HK-2 (cell line): ENCODE results near the gene CD96.
A peak's percentile ranks its signal among the peaks of the same experiment; 100 is the strongest.

Experiments
- DNase-seq: peaks from one replicate; pipeline ENCODE4 v3.0.0-alpha.2; 2018; ENCODE audit not compliant: unreplicated experiment

The CD96 gene

DNA sequence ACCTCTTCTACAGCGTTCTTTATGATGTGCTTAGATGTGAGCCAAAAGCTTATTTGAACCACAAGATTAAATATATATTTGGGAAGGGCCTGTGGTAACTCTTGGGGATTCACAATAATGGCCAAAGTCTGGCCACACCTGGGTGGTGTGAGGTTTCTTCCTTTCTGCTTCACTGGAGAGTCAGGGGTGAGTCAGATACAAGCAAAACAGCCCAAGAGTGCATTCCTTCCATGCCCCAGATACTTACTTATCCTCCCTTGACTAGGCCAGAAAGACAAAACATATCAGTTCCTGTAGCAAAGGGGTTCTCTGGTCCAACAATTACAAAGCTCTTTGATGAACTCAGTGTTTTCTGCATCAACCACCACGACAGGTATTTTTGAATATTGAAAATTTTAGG is 52.2 kb downstream of the CD96 start:
- peak; percentile 64 for DNase-seq

DNA sequence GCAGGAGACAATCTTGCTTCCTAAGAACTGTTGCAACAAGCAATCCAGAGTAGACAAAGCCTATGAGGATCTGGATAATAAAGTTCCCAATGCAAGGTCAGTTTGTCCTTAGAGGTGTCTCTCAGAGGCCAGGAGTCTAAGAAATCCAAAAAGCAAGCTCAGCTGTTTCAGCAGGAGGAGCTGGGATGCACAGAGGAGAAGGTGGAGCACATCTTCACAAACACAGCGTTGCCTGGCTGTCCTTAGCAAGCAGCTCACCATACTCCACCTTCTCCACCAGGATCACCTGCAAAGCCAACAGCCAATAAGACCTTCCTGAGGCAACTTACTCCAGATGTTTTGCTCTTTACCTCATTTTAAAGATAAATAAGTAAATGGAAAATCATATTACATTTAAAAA is 52.8 kb downstream of the CD96 start:
- DNase-seq, result no peak

DNA sequence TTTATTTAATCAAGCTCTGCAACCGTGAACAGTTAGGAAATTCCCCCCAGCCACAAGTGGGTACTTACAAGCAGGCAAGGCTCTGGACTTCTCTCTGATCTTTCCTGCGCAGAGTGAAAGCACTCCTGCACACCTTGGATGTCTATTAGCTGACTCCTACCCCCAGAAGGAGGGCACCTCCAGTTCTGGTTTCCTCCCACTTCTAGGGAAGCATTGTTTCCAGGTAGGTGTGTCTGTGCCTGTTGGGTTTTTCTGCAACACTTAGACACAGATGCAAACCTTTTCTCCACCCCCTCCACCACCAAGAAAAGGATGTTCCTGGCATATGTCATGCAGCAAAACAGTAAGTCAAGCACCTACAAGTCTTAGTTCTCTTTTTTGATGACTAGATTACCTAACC is 53.2 kb downstream of the CD96 start, which contains the start of gene ZBED2:
Gene ZBED2, minus strand, starts transcription at position 115 of the 400 bp plus-strand sequence. CDS start 1,145 bp downstream, outside the sequence.
- no peak for DNase-seq

DNA sequence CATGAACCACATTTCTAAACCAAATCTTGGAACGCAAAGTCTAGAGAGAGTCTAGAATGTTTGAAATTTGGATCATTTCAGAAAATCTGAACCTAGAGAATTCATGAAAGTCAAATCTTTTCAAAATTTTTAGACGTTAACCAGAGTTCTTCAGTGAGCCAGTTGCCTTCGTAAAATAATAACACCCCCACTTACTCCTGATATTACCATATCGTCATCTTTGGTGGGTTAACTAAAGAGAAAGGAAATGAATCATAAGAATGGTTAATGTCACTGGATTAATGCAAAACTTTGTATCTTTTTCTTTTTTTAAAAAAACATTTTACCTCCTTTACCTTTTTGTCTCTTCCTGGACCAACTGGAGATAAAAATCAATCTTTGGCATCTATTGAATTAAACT is 54.3 kb downstream of the CD96 start:
- no peak for DNase-seq

DNA sequence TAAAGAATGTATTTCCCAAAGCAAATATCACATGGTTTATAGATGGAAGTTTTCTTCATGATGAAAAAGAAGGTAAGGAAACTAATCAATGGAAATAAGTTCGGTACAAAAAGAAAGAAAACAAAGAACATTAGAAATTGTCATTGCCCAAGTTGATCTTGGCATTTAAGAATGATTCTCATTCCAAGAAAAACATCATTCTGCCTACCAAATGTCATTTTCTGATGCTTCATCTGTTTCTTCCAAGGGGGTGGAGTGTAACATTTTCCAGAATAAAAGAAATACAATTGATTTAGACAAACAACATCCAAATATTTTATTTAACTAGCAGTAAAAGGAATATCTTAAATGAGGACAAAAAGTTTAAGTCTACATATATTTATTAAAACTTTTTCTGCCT is 56.1 kb downstream of the CD96 start:
- no peak for DNase-seq

DNA sequence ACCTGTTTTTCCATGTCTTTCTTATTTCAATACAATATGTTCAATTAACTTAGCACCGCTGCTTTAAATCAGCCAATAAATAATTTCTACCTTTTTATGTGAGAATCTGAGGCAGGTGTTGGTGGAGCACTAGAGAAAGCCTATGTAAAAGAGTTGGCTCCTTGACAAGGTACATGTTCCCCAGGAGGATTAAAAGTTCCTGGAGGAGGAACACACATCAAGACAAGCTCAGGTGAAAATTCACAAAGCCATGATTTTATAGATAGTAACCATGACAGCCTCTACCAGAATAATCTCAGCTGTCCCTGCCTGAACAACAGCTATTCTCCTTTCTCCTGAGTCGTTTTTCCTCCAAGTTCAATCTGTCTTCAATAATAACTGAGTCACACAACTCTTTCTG is 56.6 kb downstream of the CD96 start:
- DNase-seq, result no peak

DNA sequence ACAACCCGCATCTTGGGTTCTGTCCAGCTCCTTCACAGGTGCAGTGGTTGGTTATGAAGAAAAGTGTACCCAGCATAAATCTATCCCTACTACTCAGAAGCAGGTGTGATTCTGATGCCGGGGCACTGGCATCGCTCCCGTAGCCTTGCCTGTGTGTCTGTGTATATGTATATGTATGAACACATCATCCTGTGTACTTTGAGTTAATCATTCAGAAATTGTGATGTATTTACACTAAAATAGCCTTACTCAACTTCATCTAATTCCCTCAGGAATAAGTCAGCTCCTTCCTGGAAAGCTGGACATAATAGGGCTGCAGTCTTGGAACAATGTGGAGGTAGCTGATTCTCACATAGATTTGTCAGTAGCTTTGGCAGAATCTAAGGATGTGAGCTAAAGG is 59.8 kb downstream of the CD96 start:
- DNase-seq, result no peak

DNA sequence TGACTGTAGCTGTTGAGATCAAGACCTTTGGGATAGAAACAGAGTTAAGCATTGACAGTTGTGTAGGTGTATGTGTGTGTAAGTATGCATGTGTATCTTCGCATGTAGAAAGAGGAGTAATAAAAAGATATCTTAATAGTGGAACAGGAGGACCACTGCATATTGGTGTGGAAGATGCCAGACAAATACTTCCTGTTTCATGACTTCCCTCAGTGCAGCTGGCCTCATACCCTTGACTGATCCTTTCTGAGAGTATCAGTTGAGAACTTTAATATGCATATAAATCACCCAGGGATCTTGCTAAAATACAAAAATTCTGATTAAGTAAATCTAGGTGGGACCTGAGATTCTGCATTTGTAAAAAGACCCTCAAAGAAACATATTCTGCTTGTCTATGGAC is 61.7 kb downstream of the CD96 start:
- DNase-seq, result no peak

DNA sequence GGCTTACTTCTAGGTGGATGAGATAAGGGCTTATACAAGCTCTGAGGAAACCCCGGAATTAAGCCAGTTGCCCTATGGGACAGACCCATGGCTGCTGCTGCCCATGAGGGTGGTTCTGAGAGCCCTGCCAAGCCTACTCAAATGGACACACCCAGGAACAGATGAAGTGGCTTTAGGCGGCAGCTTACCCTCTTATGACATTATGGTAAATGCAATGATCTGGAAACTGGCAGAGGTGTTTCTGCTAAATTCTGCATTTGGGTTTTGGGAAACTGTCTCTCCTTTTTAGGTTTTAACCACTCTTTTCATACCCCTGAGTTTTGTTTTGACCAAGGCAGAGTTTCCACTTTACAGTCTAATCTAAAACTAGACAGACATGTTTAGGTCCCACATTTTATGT is 62.1 kb downstream of the CD96 start:
- DNase-seq, result no peak

DNA sequence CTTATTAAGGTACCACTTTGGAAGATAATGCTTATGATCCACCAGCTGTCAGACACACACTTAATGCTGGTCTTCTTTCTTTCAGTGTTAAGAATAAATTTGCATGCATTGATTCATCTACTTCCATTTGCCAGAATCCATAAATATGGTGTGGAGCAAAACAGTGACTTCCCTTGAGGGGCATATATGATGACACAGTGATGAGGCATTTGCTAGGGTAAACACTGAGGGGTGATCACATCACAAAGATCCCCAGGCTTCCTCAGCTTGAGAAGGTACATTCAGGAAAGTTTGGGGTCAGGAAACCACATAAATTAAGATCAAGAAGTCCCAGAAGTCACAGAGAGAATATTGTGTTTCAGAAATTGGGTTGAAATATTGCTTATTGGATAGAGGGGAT is 63.0 kb downstream of the CD96 start:
- DNase-seq, result no peak

DNA sequence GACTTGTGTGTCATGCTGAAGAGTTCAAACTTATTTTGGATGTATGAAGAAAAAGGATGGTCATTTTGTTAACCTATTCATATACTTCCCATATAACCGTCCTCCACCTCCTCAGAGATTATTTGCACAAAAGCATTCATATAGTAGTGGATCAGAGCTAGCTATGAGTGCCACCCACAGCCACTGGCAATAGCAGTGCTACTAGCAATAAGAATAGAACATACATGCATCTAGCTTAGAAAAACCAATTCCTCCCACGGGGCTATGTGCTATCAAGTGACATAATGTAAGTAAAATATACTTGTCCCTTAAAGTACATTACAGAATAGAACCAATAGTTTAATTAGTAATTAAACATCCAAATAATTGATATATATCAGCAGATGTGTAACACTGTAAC is 63.5 kb downstream of the CD96 start:
- no peak for DNase-seq

DNA sequence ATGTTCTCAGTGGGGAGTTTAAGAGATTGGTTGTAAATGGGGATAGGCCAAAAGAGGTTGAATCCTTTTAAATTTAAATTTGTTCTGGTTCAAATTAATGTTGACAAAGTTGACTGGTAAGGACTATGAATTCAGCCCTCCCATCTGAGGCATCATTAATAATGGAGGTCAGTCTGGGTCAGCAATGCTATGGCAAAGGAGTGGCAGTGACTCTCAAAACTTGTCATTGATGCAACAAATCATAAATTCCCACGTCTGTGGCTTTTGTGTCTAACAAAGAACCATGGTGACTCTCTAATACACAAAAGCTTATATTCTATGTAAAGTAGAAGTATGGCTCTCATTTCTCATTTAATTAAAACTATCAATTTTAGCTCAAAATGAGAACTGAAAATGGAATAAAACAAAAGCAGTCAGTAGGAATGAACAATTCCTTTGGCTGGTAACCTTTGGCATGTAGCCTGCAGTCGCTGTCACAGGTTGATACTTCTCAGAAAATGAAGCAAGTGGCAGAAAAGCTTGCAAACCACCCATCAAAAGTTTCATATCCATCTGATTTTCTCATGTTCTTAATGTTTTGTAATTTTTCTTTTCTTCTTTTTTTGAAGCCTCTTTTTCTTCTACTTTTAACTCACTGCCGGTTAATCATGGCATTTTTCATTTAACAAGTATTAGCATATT is 65.4 kb downstream of the CD96 start:
- no peak for DNase-seq

DNA sequence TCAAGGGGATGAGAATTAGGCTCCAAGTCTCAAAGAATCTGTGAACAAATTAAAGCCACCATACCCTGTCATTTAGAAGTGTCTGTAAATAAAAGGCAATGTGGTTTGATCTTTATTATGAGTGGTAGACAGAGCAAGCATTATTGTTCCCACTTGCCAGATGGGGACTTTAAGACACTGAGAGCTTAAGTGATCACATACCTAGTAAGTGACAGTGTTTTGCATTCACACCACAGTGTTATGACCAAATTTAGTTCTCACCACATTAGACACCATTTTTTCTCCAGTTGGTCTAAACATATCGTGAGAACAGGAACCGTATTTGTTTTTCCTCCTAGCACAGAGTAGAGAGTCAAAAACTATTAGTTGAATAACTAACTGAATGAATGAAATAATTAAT is 66.4 kb downstream of the CD96 start:
- no peak for DNase-seq

DNA sequence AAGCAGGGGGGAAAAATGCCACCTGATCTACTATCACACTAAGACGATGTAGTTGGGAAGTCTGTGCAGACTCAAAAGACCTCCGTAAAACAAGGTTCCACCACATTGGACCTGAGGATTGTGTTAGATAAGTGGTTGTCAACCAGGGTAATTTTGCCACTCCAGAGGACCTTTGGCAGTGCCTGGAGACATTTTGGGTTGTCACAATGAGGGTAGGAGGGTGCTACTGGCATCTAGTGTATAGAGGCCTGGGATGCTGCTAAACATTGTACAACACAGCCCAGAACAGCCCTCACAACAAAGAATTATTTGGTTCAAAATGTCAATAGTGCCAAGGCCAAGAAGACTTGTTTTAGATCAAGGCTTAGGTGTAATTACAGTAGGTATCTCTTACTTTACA is 67.7 kb downstream of the CD96 start:
- no peak for DNase-seq

DNA sequence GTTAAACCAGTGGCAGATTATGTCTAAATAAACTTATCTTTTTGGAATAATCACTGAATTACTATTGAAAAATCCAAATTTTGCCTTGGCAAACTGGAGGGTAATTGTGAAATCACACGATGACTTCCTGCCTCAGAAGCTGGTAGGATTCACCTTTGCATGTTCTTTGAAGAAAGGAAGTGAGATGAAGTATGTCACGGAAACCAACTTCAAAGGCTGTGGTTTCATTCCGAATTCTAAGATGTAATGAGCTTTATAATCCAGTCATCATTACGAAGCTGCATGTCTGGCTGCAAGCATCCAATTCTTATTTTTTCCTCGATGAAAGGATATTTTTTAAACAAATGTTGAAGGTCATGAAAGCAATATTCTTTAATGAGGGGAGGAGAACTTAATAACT is 68.2 kb downstream of the CD96 start:
- no peak for DNase-seq

DNA sequence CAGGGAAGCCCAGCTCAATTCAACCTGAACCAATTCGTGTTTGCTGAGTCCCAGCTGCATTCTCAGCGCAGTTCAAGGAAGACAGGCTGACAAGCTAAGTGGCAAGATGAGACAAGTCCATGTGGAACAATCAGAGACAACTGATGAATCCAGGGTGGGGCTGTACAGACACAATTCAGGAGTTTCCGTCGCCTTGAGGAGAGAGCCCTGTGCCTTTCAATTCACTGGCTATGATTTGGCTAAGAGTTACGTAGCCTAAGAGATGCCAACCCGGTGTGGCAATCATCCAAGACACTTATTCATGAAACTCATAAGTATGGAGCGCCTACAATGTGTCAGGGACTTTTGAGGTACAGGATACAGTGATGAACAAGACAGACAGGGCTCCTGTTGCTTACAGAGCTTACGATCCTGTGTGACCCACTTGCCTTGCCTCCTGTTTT is 68.6 kb downstream of the CD96 start:
- DNase-seq, result no peak

DNA sequence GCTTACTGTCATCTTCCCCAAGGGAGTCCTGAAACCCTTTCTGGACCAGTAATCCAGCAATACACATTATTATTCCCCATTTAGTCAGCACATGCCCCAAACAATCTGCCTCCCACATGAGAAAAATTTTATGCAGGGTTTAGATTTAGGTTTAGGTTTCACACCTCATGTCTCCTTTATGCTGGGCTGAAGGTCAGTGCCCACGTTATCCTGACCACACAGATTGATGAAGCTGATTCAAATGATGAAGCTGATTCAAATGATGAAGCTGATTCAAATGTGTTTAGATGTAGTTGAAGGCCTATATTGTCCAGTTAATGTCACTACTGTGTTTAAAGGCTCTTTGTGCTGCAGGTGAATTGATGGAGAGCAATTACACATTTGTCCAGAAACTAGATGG is 71.3 kb downstream of the CD96 start:
- DNase-seq, result no peak

DNA sequence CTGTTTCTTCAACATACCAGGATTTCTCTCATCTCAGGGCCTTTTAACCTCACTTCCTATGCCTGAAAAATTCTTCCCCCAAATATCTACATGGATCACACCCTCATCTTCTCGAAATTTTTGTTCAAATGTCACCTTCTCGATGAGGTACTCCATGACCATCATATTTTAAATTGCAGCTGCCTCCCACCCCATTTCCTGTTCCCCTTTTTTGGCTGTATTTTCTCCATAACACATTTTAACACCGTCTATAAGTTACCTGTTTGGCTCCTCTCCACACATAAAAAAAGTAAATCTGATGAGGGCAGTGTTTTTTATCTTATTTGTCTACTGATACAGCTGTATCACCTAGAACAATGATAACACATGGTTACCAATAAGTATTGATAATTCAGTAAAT is 73.9 kb downstream of the CD96 start:
- DNase-seq, result no peak

DNA sequence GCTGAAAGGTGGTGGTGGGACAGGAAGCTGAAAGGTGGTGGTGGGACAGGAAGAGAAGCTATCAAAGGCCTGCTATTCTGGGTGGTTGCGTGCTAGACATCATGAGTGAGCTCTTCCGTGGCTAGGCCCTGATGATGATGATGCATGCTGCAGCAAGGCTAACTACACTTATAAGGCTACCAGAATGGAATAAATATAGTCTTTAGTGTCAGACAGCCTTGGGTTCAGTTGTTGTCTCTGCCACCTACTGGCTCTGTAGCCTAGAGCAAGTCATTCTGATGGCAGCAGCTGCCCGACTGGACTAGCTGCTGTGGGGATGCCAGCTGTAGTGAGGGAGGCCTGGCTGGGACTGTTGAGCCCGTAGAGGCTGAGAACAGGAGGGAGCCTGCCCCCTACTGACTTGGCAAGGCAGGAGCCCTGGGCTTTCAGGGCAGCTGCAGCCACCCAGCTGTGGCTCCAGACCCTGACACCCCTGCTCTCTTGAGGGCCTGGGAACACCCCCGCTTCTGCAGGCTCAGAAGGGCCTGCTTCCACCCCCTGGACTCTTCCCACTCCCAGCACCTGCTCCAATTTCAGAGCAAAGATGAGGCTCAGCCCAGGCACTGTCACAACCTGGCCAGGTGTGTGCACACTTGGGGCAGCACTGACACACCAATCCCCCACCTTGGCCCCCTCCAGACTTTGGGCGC is 74.6 kb downstream of the CD96 start:
- no peak for DNase-seq

DNA sequence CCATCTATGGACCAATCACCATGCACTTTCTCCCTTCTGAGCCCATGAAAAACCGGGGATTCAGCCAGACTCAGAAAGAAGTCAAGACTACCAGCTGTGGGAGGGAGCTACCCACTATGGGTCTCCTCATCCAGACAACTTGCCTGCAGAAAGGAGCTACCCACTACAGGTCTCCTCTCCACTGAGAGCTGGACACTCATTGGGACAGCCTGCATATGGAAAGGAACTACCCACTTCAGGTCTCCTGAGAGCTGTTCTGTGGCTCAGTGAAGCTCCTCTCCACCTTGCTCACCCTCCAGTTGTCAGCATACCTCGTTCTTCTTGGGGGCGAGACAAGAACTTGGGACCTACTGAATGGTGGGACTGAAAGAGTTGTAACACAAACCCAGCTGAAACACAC is 75.4 kb downstream of the CD96 start:
- no peak for DNase-seq

DNA sequence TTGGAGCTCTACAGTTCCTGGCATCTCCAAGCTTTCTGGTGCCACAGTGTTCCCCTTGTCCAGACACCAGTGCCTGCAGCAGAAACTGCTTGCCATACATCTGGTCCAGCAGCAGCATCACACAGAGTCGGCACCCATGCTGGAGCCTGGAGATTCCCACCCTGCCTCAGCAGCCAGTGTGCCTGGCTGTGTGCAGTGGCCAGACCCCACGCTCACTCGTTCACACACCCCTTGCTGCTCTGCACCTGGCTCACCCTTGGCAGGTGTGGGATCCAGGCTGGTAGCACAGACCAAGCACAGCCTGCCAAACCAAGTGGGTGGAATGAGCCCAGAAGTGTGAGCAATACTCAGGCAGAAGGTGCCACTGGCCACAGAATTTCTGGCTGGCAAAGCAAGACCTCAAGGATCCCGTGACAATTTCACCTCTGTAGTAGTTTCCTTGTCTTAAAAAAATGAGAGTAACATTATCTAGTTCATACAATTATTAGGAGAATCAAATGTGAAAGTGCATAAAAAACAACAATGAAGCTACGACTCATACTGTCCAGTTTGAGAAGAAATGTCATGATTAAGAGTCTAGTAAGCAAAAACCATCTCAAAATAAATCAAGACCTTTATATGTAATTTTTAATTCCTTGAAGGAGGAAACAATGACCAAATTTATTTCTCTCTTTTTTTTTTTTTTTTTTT is 76.1 kb downstream of the CD96 start:
- no peak for DNase-seq

DNA sequence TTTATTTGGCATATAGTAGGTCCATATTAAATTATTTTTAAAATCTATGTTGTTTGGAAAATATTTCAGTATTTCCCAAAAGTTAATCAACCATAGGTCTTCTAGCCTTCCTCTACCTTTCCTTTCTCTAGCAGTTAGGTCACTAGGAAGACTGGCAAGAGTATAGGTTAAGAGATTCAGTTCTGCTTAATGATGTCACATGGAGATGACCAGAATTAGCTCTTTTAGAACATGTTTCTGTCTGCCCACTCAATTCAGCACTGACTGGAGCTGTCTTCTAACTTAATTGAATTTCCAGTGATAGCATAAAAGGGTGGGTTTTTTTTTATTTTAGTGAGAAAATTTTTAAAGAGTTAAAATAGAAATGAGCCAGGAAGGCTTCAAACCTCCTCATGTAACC is 76.9 kb downstream of the CD96 start:
- DNase-seq, result no peak

DNA sequence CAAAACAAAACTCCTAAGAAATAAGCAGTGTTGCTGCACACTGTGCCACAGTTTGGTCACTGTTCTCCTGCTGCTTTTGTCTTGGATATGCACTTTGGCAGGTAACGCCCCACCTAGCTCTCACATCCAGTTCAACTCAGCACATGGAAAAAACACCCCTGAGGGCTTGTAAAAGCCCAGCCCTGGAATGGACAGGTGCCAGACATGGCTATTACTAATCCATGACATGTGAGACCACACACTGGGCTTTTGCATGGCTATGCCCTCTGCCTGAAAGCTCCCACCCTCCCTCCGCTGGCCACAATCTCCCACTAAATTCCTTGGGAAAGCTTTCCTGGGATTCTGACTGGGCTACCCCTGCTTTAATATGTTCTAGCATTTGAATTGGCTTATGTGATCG is 77.8 kb downstream of the CD96 start:
- DNase-seq, result no peak
